GM21619 (cell line): ENCODE data around the gene ZIC1.

ENCODE experiments used
- ATAC-seq: cut with Tn5 transposase; IDR thresholded peaks from one replicate; pipeline ENCODE4 v1.9.1; 2021; ENCODE audit not compliant: unreplicated experiment

The ZIC1 gene

GRCh38 chr3:147379651-147380050 is 29.5 kb upstream of the ZIC1 start:
- no peak for ATAC-seq

- no peak for ATAC-seq
Observed at GRCh38 chr3:147380387-147380951, 28.7 kb upstream of the ZIC1 start.

- ATAC-seq, result no peak
Observed at GRCh38 chr3:147380977-147381376, 28.2 kb upstream of the ZIC1 start.

- ATAC-seq, result no peak
Observed at GRCh38 chr3:147381596-147381995, 27.6 kb upstream of the ZIC1 start.

GRCh38 chr3:147383617-147384016 is 25.5 kb upstream of the ZIC1 start:
- ATAC-seq, result no peak

- no peak for ATAC-seq
Observed at GRCh38 chr3:147384210-147385058, 24.7 kb upstream of the ZIC1 start.

GRCh38 chr3:147385059-147386012 is 23.8 kb upstream of the ZIC1 start:
- no peak for ATAC-seq

- ATAC-seq, result no peak
Observed at GRCh38 chr3:147387291-147387884, 21.8 kb upstream of the ZIC1 start.

GRCh38 chr3:147387885-147388699 is 21.1 kb upstream of the ZIC1 start:
- no peak for ATAC-seq

GRCh38 chr3:147388700-147389580 is 20.2 kb upstream of the ZIC1 start:
- ATAC-seq, result no peak

- ATAC-seq, result no peak
Observed at GRCh38 chr3:147389717-147390116, 19.4 kb upstream of the ZIC1 start.

- no peak for ATAC-seq
Observed at GRCh38 chr3:147390589-147391569, 18.3 kb upstream of the ZIC1 start.

GRCh38 chr3:147391781-147392624 is 17.2 kb upstream of the ZIC1 start:
- no peak for ATAC-seq

- ATAC-seq, result no peak
Observed at GRCh38 chr3:147392625-147392946, 16.6 kb upstream of the ZIC1 start.

GRCh38 chr3:147393261-147393942 is 15.8 kb upstream of the ZIC1 start:
- ATAC-seq, result no peak

- ATAC-seq, result no peak
Observed at GRCh38 chr3:147393943-147394883, 15.0 kb upstream of the ZIC1 start.
